ENCODE results near the gene MT1F.
A peak's percentile ranks its signal among the peaks of the same experiment; 100 is the strongest.

Gene MT1F

GRCh38 chr16:56636616-56637413 lies 20.9 kb upstream of the MT1F start:
- Histone ChIP-seq H2AK5ac (ENCODE audit: low read depth, low read length) (no peak overlapping the region), H3K27ac (replicated peaks; ENCODE audit: low read length) (no peak overlapping the region), H2BK15ac (ENCODE audit: low read length) (no peak overlapping the region), H3K4me1 (ENCODE audit: control insufficient read depth in 2 of 2, insufficient read depth in 1 of 2, low read depth in 1 of 2, low read length in 2 of 2) (peaks cover 1 to 3% of the 10 kb centered on the region in 2 donors), H2BK12ac (ENCODE audit: low read length) (no peak overlapping the region), H3K23ac (ENCODE audit: low read depth, low read length, poor library complexity) (peak overlapping the region; percentile 17), H3K4me2 (ENCODE audit: insufficient read depth, low read length, poor library complexity, severe bottlenecking) (no peak overlapping the region), H3K79me1 (ENCODE audit: low read depth, low read length) (no peaks in the 10 kb centered on the region), H3K18ac (ENCODE audit: low read length) (no peak overlapping the region), H2AFZ (ENCODE audit: low read length) (no peak overlapping the region), H3K14ac (ENCODE audit: low read length) (no peak overlapping the region), H3K4me3 (ENCODE audit: low read length in 2 of 2) (no peak overlapping the region), H3K9ac (ENCODE audit: low read depth, low read length, poor library complexity) (no peak overlapping the region), H3K4ac (ENCODE audit: low read length) (no peak overlapping the region), H2BK5ac (ENCODE audit: low read length) (no peak overlapping the region), H2BK120ac (ENCODE audit: low read depth, low read length) (no peak overlapping the region), H4K8ac (ENCODE audit: low read depth, low read length) (no peak overlapping the region), H4K91ac (ENCODE audit: low read depth, low read length, poor library complexity) (no peak overlapping the region), H3K27me3 (ENCODE audit: control insufficient read depth in 3 of 3, insufficient read depth in 3 of 3, low read depth in 1 of 3, low read length in 3 of 3) (peaks cover 59 to 100% (median 98%) of the 10 kb centered on the region in 3 experiments), H3K9me3 (replicated peaks in 1 of 2; ENCODE audit: control insufficient read depth in 2 of 2, insufficient read depth in 1 of 2, low read depth in 1 of 2, low read length in 2 of 2) (no peaks in the 10 kb centered on the region), H3K36me3 (replicated peaks in 1 of 2; ENCODE audit: control insufficient read depth in 2 of 2, insufficient read depth in 2 of 2, low read length in 2 of 2) (no peaks in the 10 kb centered on the region)
- DNase-seq (ENCODE audit: low spot score): no peak
- WGBS, 2 donors (ENCODE audit: extremely low coverage in 2 of 2, insufficient read length in 2 of 2, insufficient replicate concordance in 1 of 2): no CpG with 5 or more reads among the region's 9 CpGs

DNA sequence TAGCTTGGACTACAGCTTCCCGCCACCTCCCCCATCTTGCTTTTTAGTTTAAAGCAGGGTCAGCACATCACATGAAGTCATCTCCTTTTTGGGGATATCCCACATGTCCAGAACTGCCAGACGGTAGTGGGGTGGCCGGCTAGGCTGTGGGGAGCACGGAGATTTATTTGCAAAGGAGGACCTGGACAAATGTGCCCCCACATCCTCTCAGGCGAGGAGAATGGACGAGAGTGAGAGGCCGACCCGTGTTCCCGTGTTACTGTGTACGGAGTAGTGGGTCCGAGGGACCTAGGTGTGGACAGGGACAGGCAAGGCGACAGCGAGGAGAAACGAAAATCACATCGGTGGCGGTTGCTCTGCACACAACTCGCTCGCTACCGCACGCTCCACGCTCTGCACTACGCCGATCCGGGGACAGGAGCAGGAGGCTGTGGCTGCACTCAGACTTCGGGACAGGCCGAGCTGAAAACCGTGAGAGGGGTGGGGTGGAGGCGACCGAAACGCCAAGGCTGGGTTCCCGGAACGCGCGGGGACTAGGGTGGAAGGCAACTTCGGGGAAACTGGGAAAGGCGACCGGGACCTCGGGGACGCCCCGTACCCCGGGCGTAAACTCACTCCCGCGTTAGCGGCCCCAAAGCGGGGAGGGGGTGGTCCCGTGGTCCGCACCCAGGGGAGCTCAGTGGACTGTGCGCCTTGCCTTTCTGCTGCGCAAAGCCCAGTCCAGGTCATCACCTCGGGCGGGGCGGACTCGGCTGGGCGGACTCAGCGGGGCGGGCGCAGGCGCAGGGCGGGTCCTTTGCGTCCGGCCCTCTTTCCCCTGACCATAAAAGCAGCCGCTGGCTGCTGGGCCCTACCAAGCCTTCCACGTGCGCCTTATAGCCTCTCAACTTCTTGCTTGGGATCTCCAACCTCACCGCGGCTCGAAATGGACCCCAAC lies 19.7 kb upstream of the MT1F start, which contains the start of gene MT1A:
MT1A (plus strand) TSS at position 853 of the 937 bp plus-strand sequence; CDS start at position 926, 73 bp downstream.
- Histone ChIP-seq H4K8ac (ENCODE audit: low read depth, low read length) (no peak within 1 kb of the TSS), H3K9me3 (replicated peaks in 1 of 2; ENCODE audit: control insufficient read depth in 2 of 2, insufficient read depth in 1 of 2, low read depth in 1 of 2, low read length in 2 of 2) (no peaks in the 10 kb centered on the region), H3K4ac (ENCODE audit: low read length) (no peak within 1 kb of the TSS), H3K79me1 (ENCODE audit: low read depth, low read length) (no peaks in the 10 kb centered on the region), H3K4me1 (ENCODE audit: control insufficient read depth in 2 of 2, insufficient read depth in 1 of 2, low read depth in 1 of 2, low read length in 2 of 2) (peaks cover 1 to 3% of the 10 kb centered on the region in 2 donors), H3K9ac (ENCODE audit: low read depth, low read length, poor library complexity) (peak within 1 kb of the TSS; percentile 57), H3K14ac (ENCODE audit: low read length) (no peak within 1 kb of the TSS), H2BK5ac (ENCODE audit: low read length) (no peak within 1 kb of the TSS), H2BK12ac (ENCODE audit: low read length) (no peak within 1 kb of the TSS), H3K27me3 (ENCODE audit: control insufficient read depth in 3 of 3, insufficient read depth in 3 of 3, low read depth in 1 of 3, low read length in 3 of 3) (peaks cover 53 to 100% (median 98%) of the 10 kb centered on the region in 3 experiments), H3K23ac (ENCODE audit: low read depth, low read length, poor library complexity) (peak within 1 kb of the TSS; percentile 90), H3K4me2 (ENCODE audit: insufficient read depth, low read length, poor library complexity, severe bottlenecking) (peak within 1 kb of the TSS; percentile 54), H3K27ac (replicated peaks; ENCODE audit: low read length) (no peak within 1 kb of the TSS), H2BK120ac (ENCODE audit: low read depth, low read length) (no peak within 1 kb of the TSS), H2AFZ (ENCODE audit: low read length) (peak within 1 kb of the TSS; percentile 76), H3K4me3 (ENCODE audit: low read length in 2 of 2) (peak within 1 kb of the TSS; percentile 18 to 72), H4K91ac (ENCODE audit: low read depth, low read length, poor library complexity) (no peak within 1 kb of the TSS), H2AK5ac (ENCODE audit: low read depth, low read length) (no peak within 1 kb of the TSS), H2BK15ac (ENCODE audit: low read length) (no peak within 1 kb of the TSS), H3K36me3 (replicated peaks in 1 of 2; ENCODE audit: control insufficient read depth in 2 of 2, insufficient read depth in 2 of 2, low read length in 2 of 2) (no peaks in the 10 kb centered on the region), H3K18ac (ENCODE audit: low read length) (peak within 1 kb of the TSS; percentile 54)
- DNase-seq (ENCODE audit: low spot score): no peak
- WGBS, 2 donors (ENCODE audit: extremely low coverage in 2 of 2, insufficient read length in 2 of 2, insufficient replicate concordance in 1 of 2): no CpG with 5 or more reads among the region's 68 CpGs

- no CpG with 5 or more reads among the region's 1 CpG for WGBS, 2 donors (ENCODE audit: extremely low coverage in 2 of 2, insufficient read length in 2 of 2, insufficient replicate concordance in 1 of 2)
Measured at GRCh38 chr16:56639045-56639444, 18.7 kb upstream of the MT1F start.

More at GRCh38 chr16:56639045-56639444, 18.7 kb upstream of the MT1F start:
- no peak overlapping the region for H2AK5ac ChIP-seq (ENCODE audit: low read depth, low read length)
- peaks cover 57 to 100% (median 98%) of the 10 kb centered on the region in 3 experiments for H3K27me3 ChIP-seq (ENCODE audit: control insufficient read depth in 3 of 3, insufficient read depth in 3 of 3, low read depth in 1 of 3, low read length in 3 of 3)
- H4K8ac ChIP-seq (ENCODE audit: low read depth, low read length): no peak overlapping the region
- no peak overlapping the region for H3K4ac ChIP-seq (ENCODE audit: low read length)
- no peak overlapping the region for H3K14ac ChIP-seq (ENCODE audit: low read length)
- H2BK5ac ChIP-seq (ENCODE audit: low read length): no peak overlapping the region
- H2BK15ac ChIP-seq (ENCODE audit: low read length): no peak overlapping the region
- H3K9me3 ChIP-seq (replicated peaks in 1 of 2; ENCODE audit: control insufficient read depth in 2 of 2, insufficient read depth in 1 of 2, low read depth in 1 of 2, low read length in 2 of 2): peaks cover 0 to 2% of the 10 kb centered on the region in 2 donors
- no peak overlapping the region for H4K91ac ChIP-seq (ENCODE audit: low read depth, low read length, poor library complexity)
- H2BK12ac ChIP-seq (ENCODE audit: low read length): no peak overlapping the region
- no peak overlapping the region for H3K4me2 ChIP-seq (ENCODE audit: insufficient read depth, low read length, poor library complexity, severe bottlenecking)
- no peak overlapping the region for H3K18ac ChIP-seq (ENCODE audit: low read length)
- H2BK120ac ChIP-seq (ENCODE audit: low read depth, low read length): no peak overlapping the region
- no peak overlapping the region for H3K23ac ChIP-seq (ENCODE audit: low read depth, low read length, poor library complexity)
- H3K9ac ChIP-seq (ENCODE audit: low read depth, low read length, poor library complexity): no peak overlapping the region
- DNase-seq (ENCODE audit: low spot score): no peak
- H3K4me1 ChIP-seq (ENCODE audit: control insufficient read depth in 2 of 2, insufficient read depth in 1 of 2, low read depth in 1 of 2, low read length in 2 of 2): peaks cover 1 to 3% of the 10 kb centered on the region in 2 donors
- no peaks in the 10 kb centered on the region for H3K79me1 ChIP-seq (ENCODE audit: low read depth, low read length)
- H3K4me3 ChIP-seq (ENCODE audit: low read length in 2 of 2): no peak overlapping the region
- H3K27ac ChIP-seq (replicated peaks; ENCODE audit: low read length): no peak overlapping the region
- no peaks in the 10 kb centered on the region for H3K36me3 ChIP-seq (replicated peaks in 1 of 2; ENCODE audit: control insufficient read depth in 2 of 2, insufficient read depth in 2 of 2, low read length in 2 of 2)
- H2AFZ ChIP-seq (ENCODE audit: low read length): no peak overlapping the region

Data from neuronal stem cell (in vitro differentiated cells).